22Rv1 (cell line): ENCODE data around the gene ZFYVE19.

ENCODE experiments used
- CTCF ChIP-seq: fragments of 450-650 bp; IDR thresholded peaks from 2 replicates; pipeline ENCODE4 v1.5.1; 2017; ENCODE audit warnings: mild to moderate bottlenecking
- ZFX ChIP-seq: fragments of 450-650 bp; IDR thresholded peaks from 2 replicates; pipeline ENCODE4 v1.6.1; 2017; ENCODE audit warnings: antibody characterized with exemption, borderline replicate concordance

GRCh38 chr15:40838756-40839155 lies 31.9 kb downstream of the ZFYVE19 start:
- TF ChIP-seq CTCF (no peak), ZFX (no peak)
